Stimulated activated CD8-positive, alpha-beta memory T cell treated with anti-CD3 and anti-CD28 coated beads, Interleukin-2, amount 100 ng/mL, for 1 hour (primary cell): ENCODE data around the gene P2RX5.
A peak's percentile ranks its signal among the peaks of the same experiment; 100 is the strongest.

Experiments
- DNase-seq, 2 donors: peaks; one replicate each; pipeline ENCODE4 v3.0.0-alpha.2; 2020; ENCODE audit warnings: low read depth in 2 of 2

Gene P2RX5

DNA sequence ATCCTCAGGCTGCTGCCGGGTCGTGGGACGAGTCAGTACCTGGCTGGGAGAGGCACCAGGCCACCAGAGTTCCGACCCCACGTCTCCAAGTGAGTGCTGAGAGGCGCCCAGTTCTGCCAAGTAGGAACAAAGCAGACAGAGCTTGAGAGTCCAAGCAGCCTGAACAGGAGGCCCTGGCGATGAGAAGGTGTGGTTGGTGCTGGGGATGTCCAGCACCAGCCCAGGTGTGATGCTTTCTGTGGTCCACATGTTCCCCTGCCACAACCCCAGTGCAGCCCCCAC lies 38.4 kb downstream of the P2RX5 start:
- no peak for DNase-seq

DNA sequence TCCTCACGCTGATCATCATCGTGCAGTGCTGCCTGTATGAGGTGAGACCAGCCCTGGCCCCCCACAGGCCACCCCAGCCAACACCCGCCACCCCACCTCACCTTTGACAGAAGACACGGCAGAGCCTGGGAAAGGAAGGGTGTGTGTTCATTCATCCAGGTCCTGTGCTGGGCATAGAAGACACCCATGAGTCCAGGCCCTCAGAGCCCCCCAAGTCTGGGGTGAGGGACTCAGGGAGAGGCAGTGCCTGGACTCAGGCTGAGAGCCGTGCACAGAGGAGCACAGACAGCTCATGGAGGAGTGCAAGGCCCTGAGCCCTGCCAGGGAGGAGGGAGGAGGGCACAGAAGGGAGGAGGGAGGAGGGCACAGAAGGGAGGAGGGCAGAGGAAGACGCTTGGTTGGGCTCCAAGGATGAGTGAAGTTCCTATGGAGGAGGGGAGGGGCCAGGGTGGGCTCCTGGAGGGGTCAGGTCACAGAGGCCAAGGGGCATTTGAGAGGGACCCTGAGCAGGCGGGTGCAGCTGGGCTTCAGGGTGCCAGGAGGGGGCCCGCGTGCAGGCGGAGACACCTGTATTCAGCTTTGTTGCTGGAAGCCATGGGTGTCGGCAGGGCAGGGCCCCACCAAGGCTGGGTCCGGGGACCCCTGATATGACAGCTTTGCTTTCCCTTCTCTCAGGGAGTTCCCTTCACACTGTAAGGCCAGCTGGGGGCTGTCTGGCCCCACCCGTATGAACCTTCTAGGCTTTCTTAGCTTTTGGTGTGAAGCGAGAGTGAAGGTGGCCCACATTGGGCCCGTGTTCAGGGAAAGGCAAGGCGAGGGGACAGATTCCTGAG lies 39.0 kb downstream of the P2RX5 start:
- no peak for DNase-seq

DNA sequence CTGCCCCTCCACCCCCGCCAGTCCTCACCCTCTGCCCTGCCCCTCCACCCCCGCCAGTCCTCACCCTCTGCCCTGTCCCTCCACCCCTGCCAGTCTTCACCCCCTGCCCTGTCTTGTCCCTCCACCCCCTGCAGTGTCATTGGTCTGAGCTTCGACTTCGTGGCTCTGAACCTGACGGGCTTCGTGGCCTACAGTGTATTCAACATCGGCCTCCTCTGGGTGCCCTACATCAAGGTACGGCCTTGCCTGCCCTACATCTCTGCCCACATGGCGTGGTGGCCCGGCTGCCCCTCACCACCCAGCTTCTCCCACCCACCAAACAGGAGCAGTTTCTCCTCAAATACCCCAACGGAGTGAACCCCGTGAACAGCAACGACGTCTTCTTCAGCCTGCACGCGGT lies 39.6 kb downstream of the P2RX5 start:
- DNase-seq: no peak

DNA sequence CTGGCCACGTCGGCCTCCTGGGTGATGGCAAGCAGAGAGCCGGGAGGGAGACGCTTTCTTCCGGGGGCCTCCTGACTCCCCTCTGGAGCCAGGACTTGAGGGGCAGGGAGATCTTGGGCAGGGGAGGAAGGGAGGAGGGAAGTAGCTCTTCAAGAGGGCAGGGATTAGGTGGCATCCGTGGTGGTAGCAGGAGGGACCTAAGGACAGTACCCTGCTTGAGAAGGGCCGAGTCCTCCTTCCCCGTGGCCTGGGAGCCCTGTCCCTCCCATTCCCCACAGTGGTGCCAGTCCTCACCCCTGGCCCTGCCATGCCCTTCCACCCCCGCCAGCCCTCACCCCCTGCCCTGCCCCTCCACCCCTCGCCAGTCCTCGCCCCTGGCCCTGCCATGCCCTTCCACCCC lies 40.2 kb downstream of the P2RX5 start:
- no peak for DNase-seq

DNA sequence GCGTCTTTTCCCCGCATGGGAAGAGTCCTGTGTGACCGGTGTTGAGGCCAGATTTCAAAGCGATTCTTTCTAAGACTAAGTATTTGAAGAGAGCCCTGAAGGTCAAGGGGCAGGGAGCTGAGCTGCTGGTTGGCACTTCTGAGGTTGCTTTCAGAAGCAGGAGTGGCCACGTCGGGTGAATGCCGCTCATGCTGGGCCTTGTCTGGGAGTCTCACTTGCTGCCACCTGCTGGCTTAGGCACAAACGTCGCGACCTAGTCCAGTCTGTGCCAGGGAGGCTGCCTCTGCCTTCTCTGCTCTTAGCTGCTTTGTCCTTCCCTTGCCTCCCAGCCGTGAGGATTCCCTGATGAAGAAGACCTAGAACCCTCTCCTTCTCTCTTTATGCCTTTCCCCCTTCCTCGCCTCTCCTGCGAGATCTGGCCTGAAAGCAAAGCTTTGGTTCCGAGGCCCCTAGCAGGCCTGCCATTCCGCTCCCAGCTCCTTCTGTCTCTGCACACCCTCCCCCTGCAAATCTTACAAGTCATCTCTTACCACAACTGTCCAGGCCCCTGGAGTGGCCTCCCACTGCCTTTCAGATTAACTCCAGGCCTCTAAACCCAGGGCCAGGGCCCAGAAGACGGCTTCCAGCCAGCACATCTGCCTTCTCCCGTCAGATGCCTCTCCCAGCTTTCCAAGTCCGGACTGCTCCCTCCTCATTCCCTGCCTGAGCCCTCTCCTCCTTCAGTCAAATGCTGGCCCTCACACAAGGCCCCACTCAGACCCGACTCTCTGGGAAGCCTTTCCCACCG lies 48.0 kb downstream of the P2RX5 start:
- no peak for DNase-seq

- no peak for DNase-seq
Measured at GRCh38 chr17:3647251-3647650, 48.7 kb downstream of the P2RX5 start.

DNA sequence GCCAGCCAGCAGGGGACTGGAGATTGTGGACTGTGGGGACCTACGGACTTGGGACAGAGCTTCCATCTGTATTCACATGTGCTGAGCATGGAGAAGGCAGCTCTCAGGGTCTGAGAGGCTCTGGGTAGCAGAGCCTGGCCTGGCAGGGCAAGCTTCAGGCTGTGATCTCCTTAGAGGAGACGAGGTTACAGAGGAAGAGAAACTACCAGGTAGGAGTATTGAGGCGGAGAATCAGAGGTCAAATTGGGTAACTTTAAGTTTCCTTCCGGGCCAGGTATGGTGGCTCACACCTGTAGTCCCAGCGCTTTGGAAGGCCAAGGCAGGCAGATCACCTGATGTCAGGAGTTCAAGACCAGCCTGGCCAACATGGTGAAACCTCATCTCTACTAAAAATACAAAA lies 50.6 kb downstream of the P2RX5 start:
- DNase-seq: no peak

DNA sequence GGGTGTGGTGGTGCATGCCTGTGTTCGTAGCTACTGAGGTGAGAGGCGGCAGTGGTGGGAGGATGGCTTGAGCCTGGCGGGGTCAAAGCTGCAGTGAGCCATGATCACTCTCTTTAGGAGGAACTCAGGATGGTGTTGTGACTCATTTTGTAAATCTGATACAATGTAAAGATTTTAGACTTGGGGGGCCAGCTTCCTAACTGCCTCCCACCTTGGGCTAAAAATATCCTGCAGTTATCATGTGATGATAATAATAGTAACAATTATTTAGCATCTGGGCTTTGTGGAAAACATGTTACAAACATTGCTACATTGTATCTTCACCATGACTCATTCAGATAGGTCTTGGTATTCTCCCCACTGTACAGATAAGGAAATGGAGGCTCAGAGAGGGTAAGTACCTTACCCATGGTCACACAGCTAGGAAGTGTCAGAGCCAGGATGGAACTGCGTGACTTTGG lies 52.0 kb downstream of the P2RX5 start:
- DNase-seq: no peak

DNA sequence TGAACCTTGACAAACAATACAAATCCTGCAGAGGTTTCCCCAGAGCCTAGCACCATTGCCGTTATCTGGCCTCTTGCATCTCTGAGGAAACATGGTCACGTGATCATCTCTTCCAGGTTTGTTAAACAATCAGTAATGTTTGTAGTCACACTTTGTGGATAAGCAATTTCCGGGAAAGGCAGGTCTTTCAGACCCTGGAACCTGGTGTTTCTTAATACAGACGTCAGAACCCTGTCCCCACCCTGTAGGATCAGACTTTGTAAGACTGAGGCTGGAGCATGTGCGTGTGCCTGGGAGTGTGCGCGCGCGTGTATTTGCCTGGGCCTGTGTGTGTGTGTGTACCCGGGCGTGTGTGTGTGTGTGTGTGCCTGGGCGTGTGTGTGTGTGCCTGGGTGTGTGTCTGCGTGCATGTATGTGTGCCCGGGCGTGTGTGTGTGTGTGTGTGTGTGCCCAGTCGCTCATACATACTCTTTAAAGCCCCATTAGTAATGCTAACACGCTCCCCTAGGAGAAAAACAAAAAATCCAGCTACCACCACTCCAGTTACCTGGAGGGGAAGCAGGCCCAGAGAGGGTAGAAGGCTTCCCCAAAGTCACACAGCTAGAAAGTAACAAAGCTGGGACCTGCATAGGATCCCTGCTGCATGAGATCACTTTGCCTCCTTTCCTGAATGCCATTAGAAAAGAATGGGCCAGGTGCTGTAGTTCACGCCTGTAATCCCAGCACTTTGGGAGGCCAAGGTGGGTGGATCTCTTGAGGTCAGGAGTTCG lies 54.1 kb downstream of the P2RX5 start:
- no peak for DNase-seq

- no peak for DNase-seq
Measured at GRCh38 chr17:3641014-3641413, 54.9 kb downstream of the P2RX5 start.

- DNase-seq: no peak
Measured at GRCh38 chr17:3639981-3640596, 55.9 kb downstream of the P2RX5 start.

DNA sequence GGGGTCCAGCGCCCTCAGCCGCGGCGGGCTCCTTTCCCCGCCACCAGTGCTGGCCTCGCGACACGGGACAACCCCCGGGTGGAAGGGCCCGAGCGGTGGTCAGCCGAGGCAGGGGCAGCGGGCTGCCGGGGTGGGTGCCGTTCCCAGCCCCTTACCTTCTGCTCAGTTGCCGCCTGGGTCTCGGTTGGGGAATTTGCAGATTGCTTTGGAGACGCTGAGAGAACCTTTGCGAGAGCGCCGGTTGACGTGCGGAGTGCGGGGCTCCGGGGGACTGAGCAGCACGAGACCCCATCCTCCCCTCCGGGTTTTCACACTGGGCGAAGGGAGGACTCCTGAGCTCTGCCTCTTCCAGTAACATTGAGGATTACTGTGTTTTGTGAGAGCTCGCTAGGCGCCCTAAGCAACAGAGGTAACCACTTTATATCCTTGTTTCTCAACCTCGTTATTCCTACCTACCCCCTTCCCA lies 59.0 kb downstream of the P2RX5 start:
- no peak for DNase-seq

- DNase-seq: peak; percentile 86 to 90
Measured at GRCh38 chr17:3636154-3636907, 59.6 kb downstream of the P2RX5 start, which contains the start of the genes CTNS and SHPK. CTNS (plus strand) TSS chr17:3636760; CDS start chr17:3640207, 3,447 bp downstream. SHPK (minus strand) TSS chr17:3636250; CDS start chr17:3636219, 31 bp downstream.

GRCh38 chr17:3635474-3636153 lies 60.3 kb downstream of the P2RX5 start:
- no peak for DNase-seq

GRCh38 chr17:3632287-3632686 lies 63.7 kb downstream of the P2RX5 start:
- no peak for DNase-seq

DNA sequence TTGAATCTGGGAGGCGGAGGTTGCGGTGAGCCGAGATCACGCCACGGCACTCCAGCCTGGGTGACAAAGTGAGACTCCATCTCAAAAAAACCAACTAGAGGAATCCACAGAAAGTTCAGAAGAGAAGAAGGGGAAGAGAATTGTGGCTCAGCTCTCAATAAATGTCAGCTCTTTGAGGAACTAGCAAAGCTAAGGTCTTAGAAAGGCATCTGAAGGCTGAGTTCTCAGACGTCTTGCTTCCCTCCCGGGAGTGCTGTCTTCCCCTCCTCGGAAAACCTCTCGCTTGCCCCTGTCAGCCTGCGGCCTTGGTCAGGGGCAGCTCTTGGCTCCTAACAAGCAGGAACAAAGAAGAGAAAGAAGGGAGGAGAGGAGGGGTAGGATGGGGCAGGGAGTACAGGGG lies 65.2 kb downstream of the P2RX5 start:
- DNase-seq: no peak

DNA sequence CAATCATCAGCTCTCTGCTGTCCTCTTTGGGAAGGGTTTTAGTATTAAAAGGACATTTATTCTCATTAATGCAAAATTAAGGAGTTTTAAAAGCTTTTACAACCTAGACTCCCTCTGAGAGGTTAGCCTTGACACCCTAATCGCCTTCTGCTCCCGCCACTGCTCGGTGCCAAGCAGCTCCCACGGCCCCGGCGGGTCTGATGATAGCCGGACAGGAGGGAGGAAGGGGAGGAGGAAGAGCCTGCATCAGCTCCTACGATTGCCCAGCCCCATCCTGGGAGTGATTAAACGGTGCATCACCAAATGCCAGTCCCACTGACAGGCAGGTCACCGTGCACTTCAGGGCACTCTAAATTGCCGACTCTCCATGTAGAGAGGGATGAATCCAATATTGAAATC lies 68.2 kb downstream of the P2RX5 start:
- DNase-seq: no peak

DNA sequence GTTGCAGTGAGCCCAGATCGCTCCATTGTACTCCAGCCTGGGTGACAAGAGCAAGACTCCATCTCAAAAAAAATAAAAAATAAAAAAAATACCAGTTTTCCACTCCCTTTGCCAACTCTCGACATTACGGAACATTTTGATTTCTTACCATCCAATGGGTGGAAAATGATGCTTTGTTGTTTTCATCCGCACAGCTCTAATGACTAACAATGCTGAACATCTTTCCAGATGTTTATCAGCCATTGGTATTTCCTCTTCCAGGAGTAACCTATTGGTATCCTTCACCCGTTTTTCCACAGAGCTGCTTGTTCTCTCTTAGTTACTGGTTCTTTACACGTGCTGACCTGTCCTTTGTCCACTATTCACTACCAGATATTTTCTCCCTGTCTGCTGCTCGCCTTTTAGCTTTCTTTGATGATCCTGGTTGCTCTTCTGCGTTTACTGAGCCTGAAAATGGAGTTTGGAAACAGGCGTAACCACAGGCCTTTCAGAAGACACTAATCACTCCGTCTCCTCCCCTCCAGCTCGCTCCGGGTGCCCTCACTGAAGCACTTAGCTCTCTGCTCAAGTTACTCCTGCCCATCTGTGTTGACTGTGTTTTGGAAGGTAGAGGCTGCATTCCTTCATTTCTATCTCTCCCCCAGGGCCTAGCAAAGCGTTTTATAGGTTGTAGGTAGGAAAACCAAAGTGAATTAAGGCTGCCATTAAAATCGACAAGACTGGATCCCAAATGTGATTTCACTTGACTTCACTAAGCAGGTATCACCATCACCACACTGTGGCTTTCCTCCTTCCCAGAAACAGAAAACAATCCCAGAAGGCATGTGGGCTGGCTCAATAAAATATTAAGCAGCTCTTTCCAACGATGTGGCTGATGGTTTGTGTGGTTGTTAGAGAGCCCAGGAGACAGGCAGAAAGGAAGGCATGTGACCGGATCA lies 68.9 kb downstream of the P2RX5 start:
- no peak for DNase-seq
